NCI-H524 (cell line): ENCODE results near the gene CST7.
A peak's percentile ranks its signal among the peaks of the same experiment; 100 is the strongest.

Source experiments
- DNase-seq, 2 experiments: peaks; one replicate each; lab custom pipeline; 2025; lab: John Stamatoyannopoulos, UW

Gene CST7

GRCh38 chr20:24950836-24951525, 1.9 kb downstream of the CST7 start:
- DNase-seq: peak in 1 of 2 experiments; percentile 24

GRCh38 chr20:24951536-24952083, 2.5 kb downstream of the CST7 start:
- no peak for DNase-seq

GRCh38 chr20:24952376-24953208, 3.5 kb downstream of the CST7 start:
- DNase-seq: no peak

- no peak for DNase-seq
Measured at GRCh38 chr20:24953209-24953575, 4.1 kb downstream of the CST7 start.

GRCh38 chr20:24953621-24954133, 4.6 kb downstream of the CST7 start:
- DNase-seq: no peak

- peak in 1 of 2 experiments; percentile 27 for DNase-seq
Measured at GRCh38 chr20:24954151-24954550, 5.1 kb downstream of the CST7 start.

- no peak for DNase-seq
Measured at GRCh38 chr20:24954566-24954965, 5.5 kb downstream of the CST7 start.

GRCh38 chr20:24955045-24955444, 6.0 kb downstream of the CST7 start:
- peak in 1 of 2 experiments; percentile 58 for DNase-seq

- DNase-seq: no peak
Measured at GRCh38 chr20:24956001-24956841, 7.2 kb downstream of the CST7 start.

GRCh38 chr20:24957326-24958016, 8.4 kb downstream of the CST7 start:
- DNase-seq: no peak

GRCh38 chr20:24958506-24959385, 9.7 kb downstream of the CST7 start:
- DNase-seq: no peak

- no peak for DNase-seq
Measured at GRCh38 chr20:24959591-24960301, 10.7 kb downstream of the CST7 start.

- DNase-seq: no peak
Measured at GRCh38 chr20:24960302-24960801, 11.3 kb downstream of the CST7 start.

- no peak for DNase-seq
Measured at GRCh38 chr20:24960861-24961260, 11.8 kb downstream of the CST7 start.

GRCh38 chr20:24961384-24962181, 12.5 kb downstream of the CST7 start:
- DNase-seq: no peak

GRCh38 chr20:24962182-24962492, 13.1 kb downstream of the CST7 start:
- no peak for DNase-seq

- peak; percentile 80 to 92 for DNase-seq
Measured at GRCh38 chr20:24962510-24962909, 13.4 kb downstream of the CST7 start.

GRCh38 chr20:24963672-24964505, 14.8 kb downstream of the CST7 start:
- peak in 1 of 2 experiments; percentile 55 for DNase-seq
